ENCODE measurements around the gene WAS. TPM values are rescaled to one million over a fixed set of nuclear protein-coding genes. Genes with fewer than 3 reads are reported as not detected.

Gene WAS
- total and polyA plus RNA-seq, 2 donors (not counting 1 experiment from before 2014, with no cell fraction given), result 88.7 to 98.0 TPM

DNA sequence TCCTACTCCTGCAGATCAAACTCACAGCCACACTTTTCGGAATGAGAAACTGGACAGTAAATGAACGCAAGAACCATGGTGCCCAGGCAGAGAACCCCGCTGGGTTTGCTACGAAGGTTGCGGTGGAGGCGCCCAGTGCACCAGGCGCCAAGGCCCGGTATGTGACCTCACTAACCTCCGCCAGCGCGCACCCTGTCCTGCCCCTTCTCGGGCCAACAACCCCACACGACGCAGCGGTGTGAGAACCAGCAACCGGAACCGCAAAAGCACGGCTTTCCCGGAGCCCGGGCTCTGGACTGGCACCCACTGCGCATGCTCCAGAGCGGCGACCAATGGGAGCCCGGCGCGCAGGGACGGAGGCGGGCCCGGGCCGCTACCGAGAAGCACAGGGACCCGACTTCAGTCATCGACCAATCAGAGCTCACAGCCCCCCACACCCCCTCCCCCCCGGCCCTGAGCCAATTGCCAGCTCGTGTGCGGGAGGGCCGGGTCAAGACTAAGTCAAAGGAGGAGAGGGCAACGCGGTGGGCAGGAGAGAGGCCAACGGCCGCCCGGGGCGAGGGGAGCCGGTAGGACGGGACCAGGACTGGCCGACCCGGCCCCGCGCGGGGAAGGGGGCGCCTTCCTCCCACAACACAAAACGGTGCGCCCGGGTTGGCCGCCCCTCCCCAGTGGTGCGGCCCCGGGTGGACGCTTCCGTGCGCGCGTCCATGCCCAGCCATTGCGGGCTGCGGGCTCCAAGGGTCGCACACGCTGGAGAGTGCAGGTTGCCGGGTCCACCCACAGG lies 7.3 kb upstream of the WAS start:
- H3K9me3 ChIP-seq (ENCODE audit: control extremely low read depth in 1 of 3, control insufficient read depth in 2 of 3, insufficient read depth in 1 of 3, low read length in 2 of 3), result no peaks in the 10 kb centered on the region
- peak overlapping the region; percentile 81 for H3K4me2 ChIP-seq (replicated peaks; ENCODE audit: low read depth, low read length, poor library complexity, severe bottlenecking)
- CTCF ChIA-PET, result no interaction called here
- peak; percentile 91 for DNase-seq
- peak; percentile 95 for ATAC-seq (ENCODE audit: low read depth)
- under 1% methylated on average over 46 of the region's 67 CpGs for WGBS (ENCODE audit: insufficient coverage)
- peak overlapping the region; percentile 80 for H2AFZ ChIP-seq (ENCODE audit: insufficient read depth, low read depth, low read length, poor library complexity, severe bottlenecking)
- Mint-ChIP-seq H3K4me1 (peaks cover 18% of the 10 kb centered on the region), H3K4me3 (peak overlapping the region; percentile 91), H3K27me3 (no peaks in the 10 kb centered on the region), H3K9me3 (ENCODE audit: insufficient read depth) (no peaks in the 10 kb centered on the region), H3K27ac (peak overlapping the region; percentile 93)
- no peaks in the 10 kb centered on the region for H4K20me1 ChIP-seq (ENCODE audit: control insufficient read depth, insufficient read depth, low read length, poor library complexity, severe bottlenecking)
- intact Hi-C loops (cut with micrococcal nuclease), result loop anchor here (1.0 to 10.0 kb wide), 5 partner anchors 20 to 259 kb away; partner anchors contain the start of gene SUV39H1
- POLR2A ChIA-PET, result interaction anchor here (0.6 to 1.0 kb wide), 3 partner anchors 61 to 1314 kb away, joined by 3 to 5 read pairs (median 3); no protein-coding TSS in a partner anchor
- H3K9ac ChIP-seq (ENCODE audit: low read length), result peak overlapping the region; percentile 85
- no peak for TF ChIP-seq CTCF (IDR thresholded peaks at IDR 0.05)
- TF ChIP-seq EZH2 (IDR thresholded peaks at IDR 0.05; ENCODE audit: borderline replicate concordance, insufficient read depth, low read depth, low read length, poor library complexity, severe bottlenecking), result no peak
- H3K27me3 ChIP-seq (replicated peaks in 1 of 4; ENCODE audit: control extremely low read depth in 1 of 4, control insufficient read depth in 3 of 4, insufficient read depth in 4 of 4, low read length in 3 of 4), result no peaks in the 10 kb centered on the region
- H3K4me1 ChIP-seq (ENCODE audit: control insufficient read depth in 2 of 2, insufficient read depth in 2 of 2, low read length in 2 of 2), result peaks cover 0 to 26% of the 10 kb centered on the region in 2 donors
- H3K27ac ChIP-seq (ENCODE audit: low read length in 2 of 2), result peak overlapping the region; percentile 77 to 85
- H3K36me3 ChIP-seq (replicated peaks in 1 of 2; ENCODE audit: control extremely low read depth in 1 of 2, control insufficient read depth in 1 of 2, extremely low read depth in 1 of 2, insufficient read depth in 2 of 2, low read length in 1 of 2), result no peaks in the 10 kb centered on the region
- H3K4me3 ChIP-seq (ENCODE audit: control extremely low read depth in 1 of 5, extremely low read depth in 1 of 5, insufficient read depth in 1 of 5, low read depth in 2 of 5, low read length in 4 of 5), result peak overlapping the region; percentile 47 to 75 (median 68)
- H3K79me2 ChIP-seq (ENCODE audit: control insufficient read depth, insufficient read depth, low read length), result no peaks in the 10 kb centered on the region

GRCh38 chrX:48676893-48677270 lies 6.7 kb upstream of the WAS start:
- Mint-ChIP-seq H3K27ac (peak overlapping the region; percentile 93), H3K4me3 (peak overlapping the region; percentile 91), H3K27me3 (no peaks in the 10 kb centered on the region), H3K9me3 (ENCODE audit: insufficient read depth) (no peaks in the 10 kb centered on the region), H3K4me1 (peaks cover 21% of the 10 kb centered on the region)
- CTCF ChIA-PET, result no interaction called here
- H2AFZ ChIP-seq (ENCODE audit: insufficient read depth, low read depth, low read length, poor library complexity, severe bottlenecking), result peak overlapping the region; percentile 80
- H3K79me2 ChIP-seq (ENCODE audit: control insufficient read depth, insufficient read depth, low read length), result peaks cover 4% of the 10 kb centered on the region
- no peaks in the 10 kb centered on the region for H3K36me3 ChIP-seq (replicated peaks in 1 of 2; ENCODE audit: control extremely low read depth in 1 of 2, control insufficient read depth in 1 of 2, extremely low read depth in 1 of 2, insufficient read depth in 2 of 2, low read length in 1 of 2)
- WGBS (ENCODE audit: insufficient coverage), result 0% methylated on average over 9 of the region's 9 CpGs
- peak overlapping the region; percentile 85 for H3K9ac ChIP-seq (ENCODE audit: low read length)
- POLR2A ChIA-PET, result interaction anchor here (0.6 to 1.0 kb wide), 3 partner anchors 60 to 1314 kb away, joined by 3 to 5 read pairs (median 3); no protein-coding TSS in a partner anchor
- H3K4me3 ChIP-seq (ENCODE audit: control extremely low read depth in 1 of 5, extremely low read depth in 1 of 5, insufficient read depth in 1 of 5, low read depth in 2 of 5, low read length in 4 of 5), result peak overlapping the region; percentile 41 to 75 (median 68)
- no peaks in the 10 kb centered on the region for H4K20me1 ChIP-seq (ENCODE audit: control insufficient read depth, insufficient read depth, low read length, poor library complexity, severe bottlenecking)
- peak overlapping the region; percentile 36 to 75 for H3K27ac ChIP-seq (ENCODE audit: low read length in 2 of 2)
- no peaks in the 10 kb centered on the region for H3K9me3 ChIP-seq (ENCODE audit: control extremely low read depth in 1 of 3, control insufficient read depth in 2 of 3, insufficient read depth in 1 of 3, low read length in 2 of 3)
- intact Hi-C loops (cut with micrococcal nuclease), result loop anchor here (1.0 to 10.0 kb wide), 5 partner anchors 19 to 258 kb away; partner anchors contain the start of gene SUV39H1
- TF ChIP-seq EZH2 (IDR thresholded peaks at IDR 0.05; ENCODE audit: borderline replicate concordance, insufficient read depth, low read depth, low read length, poor library complexity, severe bottlenecking), result no peak
- no peak for TF ChIP-seq CTCF (IDR thresholded peaks at IDR 0.05)
- peaks cover 0 to 26% of the 10 kb centered on the region in 2 donors for H3K4me1 ChIP-seq (ENCODE audit: control insufficient read depth in 2 of 2, insufficient read depth in 2 of 2, low read length in 2 of 2)
- ATAC-seq (ENCODE audit: low read depth) (no peak), DNase-seq (no peak)
- H3K27me3 ChIP-seq (replicated peaks in 1 of 4; ENCODE audit: control extremely low read depth in 1 of 4, control insufficient read depth in 3 of 4, insufficient read depth in 4 of 4, low read length in 3 of 4), result no peaks in the 10 kb centered on the region
- peak overlapping the region; percentile 81 for H3K4me2 ChIP-seq (replicated peaks; ENCODE audit: low read depth, low read length, poor library complexity, severe bottlenecking)

Measured in B cell (primary cell).